Effector memory CD8-positive, alpha-beta T cell (primary cell): ENCODE results near the gene MSANTD3.

Experiments used
- ATAC-seq: fragments of 150-1000 bp; cut with Tn5 transposase; replicated peaks from 2 replicates; pipeline ENCODE4 v1.10.0; 2021; ENCODE audit warnings: mild to moderate bottlenecking, moderate library complexity
- DNase-seq, 3 experiments: peaks; one replicate each; pipeline ENCODE4 v3.0.0; 2021
- H3K27ac Mint-ChIP-seq, 2 donors: one replicate each; pipeline ENCODE4 v1.8.0; 2022; ENCODE audit warnings: mild to moderate bottlenecking in 2 of 2, mixed read lengths in 2 of 2, moderate library complexity in 2 of 2
- H3K27me3 Mint-ChIP-seq, 2 donors: one replicate each; pipeline ENCODE4 v1.8.0; 2022; ENCODE audit warnings: mixed read lengths in 2 of 2
- H3K36me3 Mint-ChIP-seq: one replicate; pipeline ENCODE4 v1.8.0; 2022; ENCODE audit warnings: mild to moderate bottlenecking, moderate library complexity, mixed read lengths; ENCODE audit not compliant: insufficient read depth
- H3K4me1 Mint-ChIP-seq, 2 donors: one replicate each; pipeline ENCODE4 v1.8.0; 2022; ENCODE audit warnings: low read depth in 2 of 2, mixed read lengths in 2 of 2
- H3K4me3 Mint-ChIP-seq, 2 donors: one replicate each; pipeline ENCODE4 v1.8.0; 2022; ENCODE audit warnings: mild to moderate bottlenecking in 2 of 2, mixed read lengths in 2 of 2, moderate library complexity in 2 of 2
- H3K9me3 Mint-ChIP-seq, 2 donors: one replicate each; pipeline ENCODE4 v1.8.0; 2022; ENCODE audit warnings: mixed read lengths in 2 of 2

The MSANTD3 gene

DNA sequence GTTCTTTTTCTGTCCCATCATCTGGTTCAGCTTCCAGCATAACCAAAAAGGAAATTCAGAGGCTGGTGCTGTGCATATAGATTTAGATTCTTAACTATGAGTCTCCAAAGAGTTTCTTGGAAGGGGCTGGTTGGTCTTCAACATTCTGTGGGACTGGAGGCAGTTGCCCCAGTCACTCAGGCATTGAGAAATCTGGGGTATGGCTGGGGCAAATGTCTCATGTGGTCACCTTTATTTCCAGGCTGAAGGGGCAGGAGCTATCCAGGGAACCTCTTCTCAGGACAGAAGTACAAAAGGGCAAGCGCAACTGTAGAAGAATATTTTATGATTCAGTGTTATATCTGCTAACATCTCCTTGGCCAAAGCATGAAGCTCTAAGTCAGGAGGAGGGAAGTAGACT, 30.6 kb downstream of the MSANTD3 start:
- H3K4me1 Mint-ChIP-seq = no peaks in the 10 kb centered on the region
- H3K4me3 Mint-ChIP-seq = no peak overlapping the region
- H3K36me3 Mint-ChIP-seq = no peaks in the 10 kb centered on the region
- no peak for DNase-seq
- H3K9me3 Mint-ChIP-seq = no peaks in the 10 kb centered on the region
- H3K27ac Mint-ChIP-seq = no peak overlapping the region
- no peak for ATAC-seq
- no peaks in the 10 kb centered on the region for H3K27me3 Mint-ChIP-seq

DNA sequence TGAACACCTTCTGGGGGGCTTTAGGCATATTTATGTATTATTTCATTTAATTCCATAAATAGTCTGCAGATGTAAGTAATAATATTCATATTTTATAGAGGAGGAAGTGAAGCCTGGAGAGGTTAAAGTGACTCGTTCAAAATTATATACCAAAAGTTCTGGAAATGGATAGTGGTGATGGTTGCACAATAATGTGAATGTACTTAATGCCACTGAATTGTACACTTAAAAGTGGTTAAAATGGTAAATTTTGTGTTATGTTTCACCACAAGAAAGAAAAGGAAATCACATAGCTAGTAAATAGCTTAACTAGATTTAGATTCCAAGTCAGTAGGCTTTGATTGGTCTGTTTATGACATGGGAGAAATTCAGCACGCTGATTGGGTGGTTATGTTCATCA, 33.0 kb downstream of the MSANTD3 start:
- no peak for ATAC-seq
- Mint-ChIP-seq H3K27me3 (no peaks in the 10 kb centered on the region), H3K36me3 (no peaks in the 10 kb centered on the region), H3K27ac (no peak overlapping the region), H3K4me3 (no peak overlapping the region), H3K9me3 (no peaks in the 10 kb centered on the region), H3K4me1 (no peaks in the 10 kb centered on the region)
- no peak for DNase-seq

DNA sequence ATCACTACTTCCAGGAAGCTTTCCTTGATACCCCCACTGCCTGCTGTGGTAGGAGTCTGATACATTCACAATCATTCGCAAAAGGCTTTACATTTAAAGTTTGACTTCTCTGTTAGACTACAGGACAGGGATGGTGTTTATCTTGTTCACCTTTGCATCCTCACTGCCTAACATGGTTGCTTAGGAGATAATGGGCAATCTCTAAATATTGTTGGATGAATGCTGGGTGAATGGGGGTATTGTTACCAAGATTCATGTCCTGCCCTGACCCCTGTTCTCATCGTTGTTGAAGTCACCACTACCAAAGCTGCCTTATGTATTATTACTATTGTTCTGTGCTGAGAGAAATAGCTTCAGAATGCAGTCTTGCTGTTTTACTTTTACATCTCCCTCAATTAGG, 38.3 kb downstream of the MSANTD3 start:
- Mint-ChIP-seq H3K9me3 (no peaks in the 10 kb centered on the region), H3K4me3 (no peak overlapping the region), H3K36me3 (no peaks in the 10 kb centered on the region), H3K27ac (no peak overlapping the region), H3K27me3 (peaks cover 0 to 11% of the 10 kb centered on the region in 2 donors), H3K4me1 (no peaks in the 10 kb centered on the region)
- DNase-seq = no peak
- ATAC-seq = no peak

DNA sequence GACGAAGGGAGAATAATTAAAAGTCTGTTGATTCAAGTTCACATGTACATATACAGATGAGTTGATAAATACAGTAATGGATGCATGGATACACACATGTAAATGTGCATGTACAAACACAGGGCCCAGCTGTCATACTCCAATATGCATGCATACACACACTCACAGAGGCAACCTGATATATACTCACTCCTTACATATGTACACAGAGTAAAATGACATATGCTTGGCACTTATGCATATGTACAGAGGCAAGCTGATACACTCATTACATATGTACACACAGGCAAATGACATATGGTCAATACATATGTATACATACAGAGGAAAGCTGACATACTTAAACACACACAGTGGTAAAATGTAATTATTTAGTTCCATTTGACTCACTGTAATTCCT, 38.8 kb downstream of the MSANTD3 start:
- no peak overlapping the region for H3K4me3 Mint-ChIP-seq
- H3K9me3 Mint-ChIP-seq = no peaks in the 10 kb centered on the region
- DNase-seq = no peak
- peaks cover 0 to 11% of the 10 kb centered on the region in 2 donors for H3K27me3 Mint-ChIP-seq
- no peaks in the 10 kb centered on the region for H3K36me3 Mint-ChIP-seq
- H3K4me1 Mint-ChIP-seq = no peaks in the 10 kb centered on the region
- ATAC-seq = no peak
- no peak overlapping the region for H3K27ac Mint-ChIP-seq

DNA sequence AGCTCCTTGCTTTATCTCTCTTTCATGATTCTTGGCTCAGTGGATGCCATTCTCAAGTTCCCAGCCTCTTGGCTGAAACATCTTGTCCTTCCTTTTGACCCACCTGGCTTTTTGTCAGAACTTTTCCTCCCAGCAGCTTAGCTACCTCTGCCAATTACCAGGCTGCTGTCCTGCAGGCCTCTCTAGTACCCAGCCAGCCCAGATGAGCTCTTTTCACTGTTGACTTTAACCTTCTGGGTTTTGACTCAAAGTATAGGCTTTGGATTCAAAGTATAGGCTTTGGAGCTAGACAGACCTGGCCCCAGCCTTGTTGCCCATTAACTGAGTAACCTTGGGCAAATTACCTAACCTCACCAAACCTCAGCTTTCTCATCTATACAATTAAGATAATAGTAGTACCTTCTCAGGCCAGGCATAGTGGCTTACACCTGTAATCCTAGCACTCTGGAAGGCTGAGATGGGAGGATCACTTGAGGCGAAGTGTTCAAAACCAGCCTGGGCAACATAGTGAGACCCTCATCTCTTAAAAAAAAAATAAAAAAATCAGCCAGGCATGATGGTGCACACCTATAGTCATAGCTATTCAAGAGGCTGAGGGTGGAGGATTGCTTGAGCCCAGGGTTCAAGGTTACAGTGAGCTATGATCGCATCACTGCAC, 39.4 kb downstream of the MSANTD3 start:
- H3K4me3 Mint-ChIP-seq = no peak overlapping the region
- no peak for ATAC-seq
- no peaks in the 10 kb centered on the region for H3K36me3 Mint-ChIP-seq
- no peaks in the 10 kb centered on the region for H3K4me1 Mint-ChIP-seq
- no peak overlapping the region for H3K27ac Mint-ChIP-seq
- peaks cover 0 to 11% of the 10 kb centered on the region in 2 donors for H3K27me3 Mint-ChIP-seq
- no peak for DNase-seq
- H3K9me3 Mint-ChIP-seq = no peaks in the 10 kb centered on the region

DNA sequence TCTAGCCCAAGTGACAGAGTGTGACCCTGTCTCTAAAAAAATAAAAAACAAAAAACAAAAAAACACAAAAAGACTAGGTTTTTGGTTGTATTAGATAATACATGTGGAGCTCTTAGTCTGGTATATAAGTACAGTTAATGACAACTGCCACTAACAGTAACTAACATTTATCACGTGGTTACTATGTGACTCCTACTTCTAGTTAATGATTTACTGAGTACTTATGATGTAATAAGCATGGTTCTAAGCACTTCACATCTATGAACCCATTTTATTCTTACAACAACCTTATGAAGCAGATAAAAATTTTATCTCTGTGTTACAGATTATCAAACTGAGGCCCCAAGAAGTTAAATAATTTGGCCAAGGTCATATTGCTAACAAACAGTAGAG, 39.9 kb downstream of the MSANTD3 start:
- no peak overlapping the region for H3K4me3 Mint-ChIP-seq
- no peak overlapping the region for H3K27ac Mint-ChIP-seq
- no peaks in the 10 kb centered on the region for H3K36me3 Mint-ChIP-seq
- no peaks in the 10 kb centered on the region for H3K4me1 Mint-ChIP-seq
- ATAC-seq (no peak), DNase-seq (no peak)
- no peaks in the 10 kb centered on the region for H3K9me3 Mint-ChIP-seq
- peaks cover 0 to 16% of the 10 kb centered on the region in 2 donors for H3K27me3 Mint-ChIP-seq

DNA sequence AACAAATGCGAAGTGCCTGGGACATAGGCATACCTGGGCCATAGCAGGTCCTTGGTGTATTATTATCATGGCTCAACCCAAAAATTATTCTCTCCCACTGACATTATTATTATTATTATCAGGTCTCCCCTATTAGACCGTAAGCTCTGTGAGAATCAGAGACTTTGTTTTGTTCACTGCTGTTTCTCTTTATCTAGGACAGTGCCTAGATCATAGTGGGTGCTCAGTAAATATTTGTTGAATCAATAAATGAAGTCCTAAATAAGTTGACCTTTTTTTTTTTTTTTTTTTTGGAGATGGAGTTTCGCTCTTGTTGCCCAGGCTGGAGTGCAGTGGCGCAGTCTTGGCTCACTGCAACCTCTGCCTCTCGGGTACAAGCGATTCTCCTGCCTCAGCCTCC, 41.1 kb downstream of the MSANTD3 start:
- no peak for DNase-seq
- no peaks in the 10 kb centered on the region for H3K36me3 Mint-ChIP-seq
- peaks cover 7 to 25% of the 10 kb centered on the region in 2 donors for H3K27me3 Mint-ChIP-seq
- H3K4me3 Mint-ChIP-seq = no peak overlapping the region
- H3K9me3 Mint-ChIP-seq = no peaks in the 10 kb centered on the region
- H3K4me1 Mint-ChIP-seq = no peaks in the 10 kb centered on the region
- ATAC-seq = no peak
- H3K27ac Mint-ChIP-seq = no peak overlapping the region

DNA sequence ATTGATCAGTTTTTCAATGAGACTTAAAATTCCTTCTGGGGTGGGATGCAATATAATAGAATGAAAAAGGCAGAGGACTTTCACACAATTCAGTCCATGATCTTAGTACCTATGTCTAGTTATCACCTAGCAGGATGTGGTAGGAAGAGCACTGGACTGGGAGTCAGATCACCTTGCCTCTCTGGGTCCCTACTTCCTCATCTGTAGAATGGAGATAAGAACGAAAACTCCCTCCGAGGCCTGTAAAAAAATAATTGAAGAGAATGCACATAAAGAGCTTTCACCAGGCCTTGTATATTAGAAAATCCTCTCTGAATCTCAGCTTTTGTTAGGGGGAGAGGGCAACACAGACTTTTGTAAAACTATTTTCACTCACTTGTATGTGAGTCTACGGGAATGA, 45.3 kb downstream of the MSANTD3 start:
- ATAC-seq (no peak), DNase-seq (no peak)
- no peak overlapping the region for H3K27ac Mint-ChIP-seq
- H3K4me3 Mint-ChIP-seq = peak overlapping the region; percentile 27 to 41
- no peaks in the 10 kb centered on the region for H3K9me3 Mint-ChIP-seq
- H3K36me3 Mint-ChIP-seq = no peaks in the 10 kb centered on the region
- H3K27me3 Mint-ChIP-seq = peaks cover 28 to 51% of the 10 kb centered on the region in 2 donors
- peaks cover 4 to 6% of the 10 kb centered on the region in 2 donors for H3K4me1 Mint-ChIP-seq

DNA sequence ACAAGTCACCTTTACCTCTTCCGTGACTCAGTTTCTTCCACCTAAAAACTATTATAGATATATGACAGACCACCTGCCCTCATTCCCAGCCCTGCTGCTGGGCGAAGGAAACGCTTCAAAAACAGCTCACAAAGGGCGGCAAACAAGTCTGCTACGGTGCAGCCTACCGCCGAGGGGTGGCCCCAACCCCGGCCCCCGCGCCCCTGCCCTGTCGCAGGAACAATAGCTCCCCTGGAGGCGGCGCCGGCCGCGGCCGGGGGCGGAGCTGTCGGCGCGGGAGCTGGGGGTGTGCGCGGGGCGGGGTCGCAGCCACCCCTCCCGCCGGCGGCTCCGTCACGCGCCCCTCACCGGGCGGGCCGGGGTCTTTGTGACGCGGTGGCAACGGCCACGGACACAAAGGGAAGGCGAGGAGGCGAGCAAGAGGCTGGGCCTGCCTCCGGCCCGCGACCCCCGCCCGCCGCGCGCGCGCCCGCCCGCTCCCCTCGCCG, 45.9 kb downstream of the MSANTD3 start, which contains the start of gene TMEFF1:
Gene TMEFF1 (plus strand): TSS at position 362 of the 488 bp plus-strand sequence. CDS start 396 bp downstream, outside the sequence.
- H3K9me3 Mint-ChIP-seq = no peaks in the 10 kb centered on the region
- peaks cover 28 to 51% of the 10 kb centered on the region in 2 donors for H3K27me3 Mint-ChIP-seq

DNA sequence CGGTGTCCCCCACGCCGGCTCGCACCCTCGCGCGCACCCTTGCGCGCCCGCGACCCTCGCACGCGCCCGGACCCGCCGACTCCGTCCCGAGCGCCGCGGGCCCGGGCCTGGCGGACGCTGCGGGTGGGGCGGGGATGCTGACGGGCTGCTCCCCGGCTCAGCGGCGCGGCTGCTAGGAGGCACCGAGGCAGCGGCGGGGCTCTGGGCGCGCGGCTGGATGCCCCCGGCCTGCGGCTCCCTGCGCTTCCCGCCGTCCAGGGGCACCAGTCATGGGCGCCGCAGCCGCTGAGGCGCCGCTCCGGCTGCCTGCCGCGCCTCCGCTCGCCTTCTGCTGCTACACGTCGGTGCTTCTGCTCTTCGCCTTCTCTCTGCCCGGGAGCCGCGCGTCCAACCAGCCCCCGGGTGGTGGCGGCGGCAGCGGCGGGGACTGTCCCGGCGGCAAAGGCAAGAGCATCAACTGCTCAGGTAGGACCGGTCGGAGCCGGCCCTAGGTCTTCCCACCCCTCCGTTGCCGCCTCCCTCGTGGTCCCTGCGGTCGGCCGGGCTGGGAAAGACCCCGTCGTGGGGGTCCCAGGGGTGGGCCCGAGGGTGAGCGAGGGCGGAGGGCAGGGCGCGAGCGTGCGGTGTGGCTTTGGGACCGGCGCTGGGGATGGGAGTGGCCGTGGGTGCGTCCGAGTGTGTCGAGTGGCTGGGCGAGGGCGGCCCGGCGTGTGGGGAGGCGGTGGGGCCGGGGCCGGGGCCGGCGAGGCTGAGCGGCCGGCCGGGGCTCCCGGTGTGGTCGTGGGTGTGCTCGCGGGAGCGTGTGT, 46.5 kb downstream of the MSANTD3 start:
- Mint-ChIP-seq H3K9me3 (no peaks in the 10 kb centered on the region), H3K36me3 (no peaks in the 10 kb centered on the region), H3K27ac (no peak overlapping the region), H3K27me3 (peaks cover 35 to 51% of the 10 kb centered on the region in 2 donors), H3K4me1 (peaks cover 4 to 6% of the 10 kb centered on the region in 2 donors), H3K4me3 (peak overlapping the region; percentile 56 to 68)
- ATAC-seq = peak; percentile 67
- DNase-seq = peak; percentile 2 to 9 (median 5)

More for the DNA sequence above, 45.9 kb downstream of the MSANTD3 start, which contains the start of gene TMEFF1:
- Mint-ChIP-seq H3K36me3 (no peaks in the 10 kb centered on the region), H3K27ac (no peak within 1 kb of the TSS), H3K4me3 (peak within 1 kb of the TSS; percentile 56 to 68), H3K4me1 (peaks cover 4 to 6% of the 10 kb centered on the region in 2 donors)
- ATAC-seq (peak; percentile 70), DNase-seq (no peak)

DNA sequence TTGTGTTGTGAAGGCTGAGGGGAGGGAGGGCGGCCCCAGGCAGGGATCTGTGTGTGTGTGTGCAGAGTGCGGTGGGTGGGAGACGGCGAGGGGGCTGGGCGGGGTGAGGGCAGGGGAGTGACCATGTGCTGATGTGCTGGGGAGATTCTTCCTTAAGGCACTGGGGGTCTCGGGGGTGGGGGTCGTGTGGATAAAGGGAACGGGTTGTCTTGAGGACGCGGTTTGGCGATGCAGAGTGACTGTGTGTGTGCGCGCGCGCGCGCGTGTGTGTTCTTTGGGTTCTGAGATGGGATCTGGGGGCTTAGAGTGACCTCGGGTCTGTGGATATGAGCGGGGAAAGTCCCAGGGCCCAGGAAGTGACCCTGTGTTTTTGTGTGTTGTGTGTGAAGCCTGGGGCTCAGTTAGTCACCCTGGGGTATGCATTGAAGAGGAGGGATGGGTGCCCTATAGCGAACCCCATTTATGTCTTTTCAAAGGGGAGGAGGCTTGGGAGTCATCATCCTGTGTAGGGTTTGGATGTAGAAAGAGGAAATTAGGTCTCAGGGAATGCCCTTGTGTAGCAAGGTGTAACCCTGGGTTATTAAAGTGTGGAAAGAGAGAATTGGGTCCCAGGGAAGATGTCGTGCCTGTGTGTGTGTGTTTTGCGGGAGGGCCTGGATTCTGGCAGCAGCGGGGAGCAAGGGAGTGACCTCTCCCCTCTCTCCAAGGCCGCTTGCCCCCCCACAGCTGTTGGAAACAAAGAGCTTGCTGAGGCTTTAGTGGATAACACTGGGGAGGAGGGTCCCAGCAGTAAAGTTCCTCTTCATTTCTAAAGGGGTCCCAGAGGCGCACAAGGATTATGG, 47.4 kb downstream of the MSANTD3 start:
- Mint-ChIP-seq H3K4me3 (peak overlapping the region; percentile 56 to 68), H3K36me3 (no peaks in the 10 kb centered on the region), H3K4me1 (peaks cover 4 to 6% of the 10 kb centered on the region in 2 donors), H3K27ac (no peak overlapping the region), H3K27me3 (peaks cover 39 to 46% of the 10 kb centered on the region in 2 donors), H3K9me3 (no peaks in the 10 kb centered on the region)
- DNase-seq = no peak
- no peak for ATAC-seq

DNA sequence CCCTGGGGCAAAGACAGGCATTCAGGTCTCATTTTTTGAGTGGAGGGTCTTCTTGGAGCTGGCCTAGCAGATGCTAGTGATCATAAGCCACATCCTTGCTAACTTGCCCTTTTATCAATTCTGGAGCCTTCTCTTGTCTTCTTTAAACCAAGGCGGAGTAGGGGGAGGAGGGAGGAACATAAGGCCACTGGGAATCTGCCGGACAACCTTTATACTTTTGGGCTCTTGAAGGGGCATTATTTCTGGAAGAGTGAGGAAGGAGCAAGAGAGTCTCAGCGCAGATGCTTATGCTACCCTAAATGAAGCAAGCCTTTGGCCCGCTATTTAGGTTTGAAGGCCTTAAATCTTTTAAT, 48.0 kb downstream of the MSANTD3 start:
- DNase-seq (no peak), ATAC-seq (no peak)
- Mint-ChIP-seq H3K4me1 (peaks cover 4 to 6% of the 10 kb centered on the region in 2 donors), H3K27me3 (peaks cover 39 to 40% of the 10 kb centered on the region in 2 donors), H3K27ac (no peak overlapping the region), H3K36me3 (no peaks in the 10 kb centered on the region), H3K9me3 (no peaks in the 10 kb centered on the region), H3K4me3 (peak overlapping the region in 1 of 2 donors; percentile 56)

DNA sequence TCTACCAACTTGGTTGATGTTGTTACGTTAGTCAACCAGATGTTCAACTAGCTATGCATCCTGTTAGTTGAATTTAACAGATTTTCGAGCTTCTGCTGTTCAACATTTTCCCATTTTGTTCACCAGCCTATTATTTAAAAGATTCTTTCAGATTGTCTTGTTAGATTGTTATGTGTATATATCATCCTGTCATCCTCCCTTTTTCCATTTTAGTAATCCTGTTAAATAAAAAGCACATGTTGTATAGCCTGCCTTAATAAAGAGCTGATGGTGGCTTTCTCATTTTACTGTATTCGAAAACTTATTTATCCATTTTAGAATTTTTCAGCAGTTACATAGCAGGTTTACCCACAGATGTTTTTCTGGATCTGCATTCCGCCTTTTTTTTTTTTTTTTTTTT, 50.3 kb downstream of the MSANTD3 start:
- Mint-ChIP-seq H3K9me3 (no peaks in the 10 kb centered on the region), H3K4me3 (no peak overlapping the region), H3K4me1 (peaks cover 4 to 6% of the 10 kb centered on the region in 2 donors), H3K27ac (no peak overlapping the region), H3K36me3 (no peaks in the 10 kb centered on the region), H3K27me3 (peaks cover 43 to 46% of the 10 kb centered on the region in 2 donors)
- DNase-seq (no peak), ATAC-seq (no peak)
